Neuronal stem cell (in vitro differentiated cells): Measurements from ENCODE around the gene TNIP1.

Source experiments
- DNase-seq: peaks from one replicate; pipeline ENCODE4 v3.0.0-alpha.2; 2013; ENCODE audit warnings: low spot score
- H2AFZ ChIP-seq: one replicate; pipeline ENCODE4 v1.6.1; 2013; ENCODE audit warnings: mild to moderate bottlenecking, low read length, inconsistent platforms
- H2AK5ac ChIP-seq: 2 replicates; pipeline ENCODE4 v1.6.1; 2013; ENCODE audit warnings: low read depth, mild to moderate bottlenecking, inconsistent platforms, low read length, moderate library complexity, mixed read lengths
- H2BK120ac ChIP-seq: 2 replicates; pipeline ENCODE4 v1.6.1; 2013; ENCODE audit warnings: low read depth, mild to moderate bottlenecking, inconsistent platforms, low read length, moderate library complexity, mixed read lengths
- H2BK12ac ChIP-seq: one replicate; pipeline ENCODE4 v1.6.1; 2013; ENCODE audit warnings: low read length, inconsistent platforms
- H2BK15ac ChIP-seq: 2 replicates; pipeline ENCODE4 v1.6.1; 2013; ENCODE audit warnings: mild to moderate bottlenecking, low read length, inconsistent platforms, mixed read lengths
- H2BK5ac ChIP-seq: one replicate; pipeline ENCODE4 v1.6.1; 2013; ENCODE audit warnings: inconsistent platforms, mild to moderate bottlenecking, low read length, moderate library complexity
- H3K14ac ChIP-seq: one replicate; pipeline ENCODE4 v1.6.1; 2013; ENCODE audit warnings: low read length, inconsistent platforms
- H3K18ac ChIP-seq: 2 replicates; pipeline ENCODE4 v1.6.1; 2013; ENCODE audit warnings: low read length, inconsistent platforms
- H3K23ac ChIP-seq: 2 replicates; pipeline ENCODE4 v1.6.1; 2013; ENCODE audit warnings: low read depth, mild to moderate bottlenecking, mixed read lengths, low read length, inconsistent platforms; ENCODE audit not compliant: poor library complexity
- H3K27ac ChIP-seq: replicated peaks from 3 replicates; pipeline ENCODE4 v1.5.1; 2013; ENCODE audit warnings: low read length, inconsistent platforms
- H3K27me3 ChIP-seq, 3 experiments: 2 replicates each; pipeline ENCODE4 v1.6.1; 2013; ENCODE audit warnings: low read length in 3 of 3, mild to moderate bottlenecking in 2 of 3, inconsistent platforms in 1 of 3, low read depth in 1 of 3, mixed read lengths in 1 of 3, moderate library complexity in 1 of 3; ENCODE audit not compliant: control insufficient read depth in 3 of 3, insufficient read depth in 3 of 3
- H3K36me3 ChIP-seq, 2 donors: replicated peaks in 1 of 2; 2 replicates each; pipeline ENCODE4 v1.6.1; 2013; ENCODE audit warnings: low read length in 2 of 2; ENCODE audit not compliant: control insufficient read depth in 2 of 2, insufficient read depth in 2 of 2
- H3K4ac ChIP-seq: 2 replicates; pipeline ENCODE4 v1.6.1; 2013; ENCODE audit warnings: inconsistent platforms, mild to moderate bottlenecking, low read length, moderate library complexity
- H3K4me1 ChIP-seq, 2 donors: 1 replicate in 1 of 2; 2 replicates in 1 of 2; pipeline ENCODE4 v1.6.1; 2013; ENCODE audit warnings: low read length in 2 of 2, low read depth in 1 of 2; ENCODE audit not compliant: control insufficient read depth in 2 of 2, insufficient read depth in 1 of 2
- H3K4me2 ChIP-seq: one replicate; pipeline ENCODE4 v1.6.1; 2013; ENCODE audit warnings: mild to moderate bottlenecking, low read length, inconsistent platforms; ENCODE audit not compliant: insufficient read depth, poor library complexity, severe bottlenecking
- H3K4me3 ChIP-seq, 2 donors: 2 replicates each; pipeline ENCODE4 v1.5.1; 2013; ENCODE audit warnings: low read length in 2 of 2, mild to moderate bottlenecking in 2 of 2, inconsistent platforms in 1 of 2, moderate library complexity in 1 of 2
- H3K79me1 ChIP-seq: one replicate; pipeline ENCODE4 v1.6.1; 2013; ENCODE audit warnings: low read depth, mild to moderate bottlenecking, inconsistent platforms, low read length, moderate library complexity
- H3K9ac ChIP-seq: one replicate; pipeline ENCODE4 v1.6.1; 2013; ENCODE audit warnings: mild to moderate bottlenecking, low read depth, low read length, inconsistent platforms; ENCODE audit not compliant: poor library complexity
- H3K9me3 ChIP-seq, 2 donors: replicated peaks in 1 of 2; 2 replicates each; pipeline versions ENCODE3 to v1.6.1; 2013; ENCODE audit warnings: low read length in 2 of 2, mild to moderate bottlenecking in 2 of 2, inconsistent platforms in 1 of 2, low read depth in 1 of 2, mixed read lengths in 1 of 2, moderate library complexity in 1 of 2; ENCODE audit not compliant: control insufficient read depth in 2 of 2, insufficient read depth in 1 of 2
- H4K8ac ChIP-seq: one replicate; pipeline ENCODE4 v1.6.1; 2013; ENCODE audit warnings: low read depth, mild to moderate bottlenecking, inconsistent platforms, low read length, moderate library complexity
- H4K91ac ChIP-seq: one replicate; pipeline ENCODE4 v1.6.1; 2013; ENCODE audit warnings: low read length, low read depth, mild to moderate bottlenecking, inconsistent platforms; ENCODE audit not compliant: poor library complexity
- WGBS, 2 donors: extraction: QIAGEN DNeasy Blood & Tissue Kit; methylation state at CpG; one replicate each; pipeline ENCODE4 v1.1.7; 2013; ENCODE audit warnings: missing lambda C conversion rate in 2 of 2, mixed read lengths in 1 of 2; ENCODE audit not compliant: insufficient read length in 2 of 2, insufficient replicate concordance in 1 of 2; ENCODE audit errors: extremely low coverage in 2 of 2; 5-methylcytosine and 5-hydroxymethylcytosine counted together

Gene TNIP1

GRCh38 chr5:151008210-151008491 is 72.7 kb downstream of the TNIP1 start:
- Histone ChIP-seq H2BK12ac (no peak overlapping the region), H2BK5ac (no peak overlapping the region), H2BK15ac (no peak overlapping the region), H4K91ac (no peak overlapping the region), H2AK5ac (no peak overlapping the region), H3K4me1 (peaks cover 0 to 7% of the 10 kb centered on the region in 2 donors), H3K27ac (no peak overlapping the region), H3K4me3 (no peak overlapping the region), H2AFZ (no peak overlapping the region), H3K27me3 (no peaks in the 10 kb centered on the region), H4K8ac (no peak overlapping the region), H3K23ac (no peak overlapping the region), H3K18ac (no peak overlapping the region), H3K79me1 (no peaks in the 10 kb centered on the region), H3K14ac (no peak overlapping the region), H3K4me2 (no peak overlapping the region), H3K4ac (no peak overlapping the region), H3K9me3 (no peaks in the 10 kb centered on the region), H3K9ac (no peak overlapping the region), H3K36me3 (no peaks in the 10 kb centered on the region), H2BK120ac (no peak overlapping the region)
- no CpG with 5 or more reads among the region's 2 CpGs for WGBS, 2 donors
- DNase-seq, result no peak

GRCh38 chr5:151007430-151008209 is 73.2 kb downstream of the TNIP1 start:
- no peak overlapping the region for H3K18ac ChIP-seq
- H2BK5ac ChIP-seq, result no peak overlapping the region
- no CpG with 5 or more reads among the region's 7 CpGs for WGBS, 2 donors
- H2BK15ac ChIP-seq, result no peak overlapping the region
- no peaks in the 10 kb centered on the region for H3K27me3 ChIP-seq
- H3K4me3 ChIP-seq, result no peak overlapping the region
- no peaks in the 10 kb centered on the region for H3K36me3 ChIP-seq
- H2AK5ac ChIP-seq, result no peak overlapping the region
- H2BK120ac ChIP-seq, result no peak overlapping the region
- H3K14ac ChIP-seq, result no peak overlapping the region
- no peak overlapping the region for H3K9ac ChIP-seq
- H4K8ac ChIP-seq, result no peak overlapping the region
- DNase-seq, result no peak
- no peak overlapping the region for H3K27ac ChIP-seq
- H4K91ac ChIP-seq, result no peak overlapping the region
- no peaks in the 10 kb centered on the region for H3K79me1 ChIP-seq
- peaks cover 0 to 8% of the 10 kb centered on the region in 2 donors for H3K4me1 ChIP-seq
- no peak overlapping the region for H3K4me2 ChIP-seq
- no peak overlapping the region for H2BK12ac ChIP-seq
- no peak overlapping the region for H2AFZ ChIP-seq
- no peaks in the 10 kb centered on the region for H3K9me3 ChIP-seq
- no peak overlapping the region for H3K23ac ChIP-seq
- H3K4ac ChIP-seq, result no peak overlapping the region

DNA sequence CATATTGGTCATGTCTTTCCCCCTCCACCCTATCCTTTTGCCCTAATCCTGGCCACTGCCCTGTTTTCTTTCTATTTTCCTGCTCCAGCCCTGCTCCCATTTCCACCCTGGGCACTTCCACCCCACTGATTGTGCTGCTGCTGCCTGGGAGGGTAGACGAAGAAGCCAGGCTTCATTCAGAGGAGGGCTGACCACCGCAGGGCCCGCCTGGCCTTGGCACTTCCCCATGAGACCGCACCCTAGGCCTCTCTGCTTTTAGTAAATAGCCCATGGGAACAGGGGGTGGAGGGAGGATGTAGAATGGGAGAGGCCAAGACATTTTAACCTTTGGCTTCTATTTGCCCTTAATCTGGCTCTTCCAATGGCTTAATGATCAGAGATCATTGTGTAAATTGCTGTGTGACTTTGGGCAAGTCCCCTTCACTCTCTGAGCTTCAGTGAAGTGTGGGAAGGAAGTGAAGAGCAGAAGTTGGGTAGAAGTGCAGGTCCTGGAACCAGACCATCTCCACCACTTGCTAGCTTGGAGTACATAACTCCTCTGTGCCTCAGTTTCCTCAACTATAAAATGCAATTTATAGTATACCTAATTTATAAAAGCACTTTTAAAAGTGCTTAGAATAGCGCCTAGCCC is 74.0 kb downstream of the TNIP1 start:
- H2BK5ac ChIP-seq, result no peak overlapping the region
- H3K4me2 ChIP-seq, result no peak overlapping the region
- peaks cover 0 to 8% of the 10 kb centered on the region in 2 donors for H3K4me1 ChIP-seq
- no peaks in the 10 kb centered on the region for H3K36me3 ChIP-seq
- H3K14ac ChIP-seq, result no peak overlapping the region
- no peak overlapping the region for H3K4me3 ChIP-seq
- H3K27ac ChIP-seq, result no peak overlapping the region
- no peak overlapping the region for H2BK12ac ChIP-seq
- no peaks in the 10 kb centered on the region for H3K79me1 ChIP-seq
- WGBS, 2 donors, result no CpG with 5 or more reads among the region's 5 CpGs
- no peak overlapping the region for H3K18ac ChIP-seq
- no peak overlapping the region for H3K9ac ChIP-seq
- H3K9me3 ChIP-seq, result no peaks in the 10 kb centered on the region
- H4K8ac ChIP-seq, result no peak overlapping the region
- no peak overlapping the region for H2AK5ac ChIP-seq
- no peak overlapping the region for H4K91ac ChIP-seq
- H2BK15ac ChIP-seq, result no peak overlapping the region
- no peak overlapping the region for H2BK120ac ChIP-seq
- no peaks in the 10 kb centered on the region for H3K27me3 ChIP-seq
- H2AFZ ChIP-seq, result no peak overlapping the region
- no peak overlapping the region for H3K23ac ChIP-seq
- no peak overlapping the region for H3K4ac ChIP-seq
- no peak for DNase-seq

- H3K9ac ChIP-seq, result no peak overlapping the region
- no peak overlapping the region for H4K91ac ChIP-seq
- H3K18ac ChIP-seq, result no peak overlapping the region
- H3K9me3 ChIP-seq, result no peaks in the 10 kb centered on the region
- no peak overlapping the region for H2AFZ ChIP-seq
- H2BK120ac ChIP-seq, result no peak overlapping the region
- no peaks in the 10 kb centered on the region for H3K36me3 ChIP-seq
- no peak overlapping the region for H2BK12ac ChIP-seq
- no peak overlapping the region for H3K4me3 ChIP-seq
- no peak overlapping the region for H3K14ac ChIP-seq
- no peak overlapping the region for H2BK5ac ChIP-seq
- H4K8ac ChIP-seq, result no peak overlapping the region
- H3K4me1 ChIP-seq, result peaks cover 0 to 8% of the 10 kb centered on the region in 2 donors
- no peak overlapping the region for H2AK5ac ChIP-seq
- DNase-seq, result no peak
- no peak overlapping the region for H3K23ac ChIP-seq
- H2BK15ac ChIP-seq, result no peak overlapping the region
- H3K27ac ChIP-seq, result no peak overlapping the region
- no peak overlapping the region for H3K4ac ChIP-seq
- H3K4me2 ChIP-seq, result no peak overlapping the region
- WGBS, 2 donors, result no CpG with 5 or more reads among the region's 7 CpGs
- no peaks in the 10 kb centered on the region for H3K79me1 ChIP-seq
- no peaks in the 10 kb centered on the region for H3K27me3 ChIP-seq
Observed at GRCh38 chr5:151005950-151006576, 74.8 kb downstream of the TNIP1 start.
